HG02571 (cell line): ENCODE results near the gene SUCO.

Experiments
- ATAC-seq: cut with Tn5 transposase; IDR thresholded peaks from one replicate; pipeline ENCODE4 v1.9.1; 2021; ENCODE audit warnings: mild to moderate bottlenecking, moderate library complexity; ENCODE audit not compliant: unreplicated experiment

SUCO gene

DNA sequence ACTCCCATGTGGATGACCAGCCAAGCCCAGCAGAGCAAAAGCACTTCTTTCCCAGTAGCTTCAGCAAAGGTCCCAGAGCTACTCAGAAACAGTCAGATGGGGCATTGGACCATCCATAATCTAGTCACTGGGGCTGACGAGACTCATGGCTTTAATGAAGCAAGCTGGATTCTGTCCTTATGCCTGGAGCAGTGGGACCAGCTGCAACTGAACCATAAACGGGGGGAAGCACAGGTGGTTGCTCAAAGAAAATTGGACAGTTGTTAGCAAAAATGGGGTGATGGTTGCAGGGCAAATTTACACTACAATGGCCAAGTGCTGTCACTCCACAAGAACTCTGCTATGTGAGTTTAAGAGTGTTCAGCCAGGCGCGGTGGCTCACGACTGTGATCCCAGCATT, 108.5 kb downstream of the SUCO start:
- no peak for ATAC-seq

DNA sequence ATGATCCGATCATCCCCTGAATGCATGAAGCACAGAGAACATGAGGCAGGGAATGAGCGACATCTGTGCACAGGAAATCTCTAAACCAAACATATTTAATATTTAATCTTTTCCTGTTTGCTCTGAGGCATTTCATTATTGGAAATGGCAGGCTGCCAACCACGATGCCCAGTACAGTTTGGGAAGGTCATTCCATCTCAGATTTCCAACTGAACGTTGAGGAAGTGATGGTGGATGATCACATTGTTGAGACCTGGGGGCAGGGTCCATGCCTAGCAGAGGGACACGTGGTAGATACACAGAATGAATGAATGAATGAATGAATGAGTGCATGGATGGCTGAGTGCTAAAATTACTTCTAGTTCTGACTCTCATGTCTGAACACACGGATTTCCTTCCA, 110.0 kb downstream of the SUCO start:
- ATAC-seq = no peak

DNA sequence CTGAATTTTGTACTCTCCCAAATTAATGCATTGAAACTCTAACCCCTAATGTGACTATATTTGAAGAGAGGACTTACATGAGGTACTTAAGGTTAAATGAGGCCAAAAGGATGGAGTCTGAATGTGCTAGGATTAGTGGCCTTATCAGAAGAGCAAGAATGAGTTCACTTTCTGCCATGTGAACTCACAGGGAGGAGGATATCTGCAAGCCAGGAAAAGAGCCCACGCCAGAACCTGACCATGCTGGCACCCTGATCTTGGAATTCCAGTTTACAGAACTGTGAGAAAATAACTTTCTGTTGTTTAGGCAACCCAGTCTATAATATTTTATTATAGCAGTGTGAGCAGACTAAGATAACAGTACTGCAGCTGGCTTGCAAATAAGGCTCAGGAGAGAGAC, 113.7 kb downstream of the SUCO start:
- no peak for ATAC-seq

- no peak for ATAC-seq
Observed at GRCh38 chr1:172647110-172647564, 114.2 kb downstream of the SUCO start.

GRCh38 chr1:172647987-172648386, 115.0 kb downstream of the SUCO start:
- ATAC-seq = no peak

DNA sequence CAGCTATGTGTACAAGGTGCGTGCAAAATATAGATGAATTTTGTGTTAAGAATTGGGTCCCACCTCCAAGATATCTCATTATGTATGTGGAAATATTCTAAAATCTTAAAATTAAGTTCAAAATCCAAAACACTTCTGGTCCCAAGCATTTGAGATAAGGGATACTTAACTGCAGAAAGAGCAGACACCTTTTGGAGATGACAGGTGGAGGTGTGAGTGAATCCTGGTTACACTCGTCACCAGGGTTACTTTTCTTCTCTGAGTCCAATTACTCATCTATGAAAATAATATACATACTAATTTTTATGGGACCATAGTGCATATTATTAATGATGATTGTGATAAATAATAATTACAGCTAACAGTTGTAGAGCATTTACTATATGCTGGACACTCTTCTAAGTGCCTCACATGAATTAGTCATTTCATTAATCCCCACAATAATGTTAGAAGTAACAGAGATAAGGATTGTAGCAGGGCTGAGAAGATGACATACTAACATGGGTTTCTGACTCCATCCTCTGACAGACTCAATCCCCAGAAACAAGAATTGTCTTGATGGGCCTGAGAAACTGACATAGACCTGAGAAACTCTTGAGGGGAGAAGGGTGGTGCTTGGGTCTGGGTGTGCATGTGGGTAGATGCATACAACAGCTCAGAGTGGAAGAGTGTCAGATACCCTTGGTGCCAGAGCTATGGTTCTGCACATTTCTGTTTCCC, 117.7 kb downstream of the SUCO start:
- no peak for ATAC-seq

DNA sequence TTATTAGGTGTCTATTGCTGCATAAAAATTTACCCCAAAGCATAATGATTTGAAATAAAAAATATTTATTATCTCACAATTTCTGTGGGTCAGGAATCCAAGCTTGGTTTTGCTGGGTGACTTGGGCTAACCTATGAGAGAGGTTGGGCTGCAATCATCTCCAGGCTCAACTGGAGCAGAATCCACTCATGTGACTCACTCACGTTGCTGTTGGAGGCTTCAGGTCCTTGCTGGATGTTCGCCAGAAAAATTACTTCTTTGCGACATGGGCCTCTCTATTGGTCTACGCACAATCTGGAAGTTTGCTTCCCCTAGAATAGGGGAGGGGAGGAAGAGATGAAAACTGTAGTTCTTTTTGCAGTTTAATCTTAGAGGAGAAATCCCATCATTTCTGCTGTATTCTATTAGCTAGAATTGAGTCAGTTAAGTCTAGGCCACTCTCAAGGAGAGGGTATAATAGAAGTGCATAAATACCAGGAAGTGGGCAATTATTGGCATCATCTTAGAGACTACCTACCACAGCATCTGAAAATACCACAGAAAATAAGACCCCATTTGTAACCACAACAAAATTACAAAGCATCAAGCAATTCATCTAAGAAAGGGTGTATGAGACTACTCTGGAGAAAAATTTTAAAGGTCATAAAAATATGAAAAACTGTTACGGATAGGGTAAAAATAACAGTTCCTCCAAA, 120.2 kb downstream of the SUCO start:
- ATAC-seq = no peak

GRCh38 chr1:172654535-172654934, 121.6 kb downstream of the SUCO start:
- no peak for ATAC-seq

- no peak for ATAC-seq
Observed at GRCh38 chr1:172656576-172656975, 123.6 kb downstream of the SUCO start.

DNA sequence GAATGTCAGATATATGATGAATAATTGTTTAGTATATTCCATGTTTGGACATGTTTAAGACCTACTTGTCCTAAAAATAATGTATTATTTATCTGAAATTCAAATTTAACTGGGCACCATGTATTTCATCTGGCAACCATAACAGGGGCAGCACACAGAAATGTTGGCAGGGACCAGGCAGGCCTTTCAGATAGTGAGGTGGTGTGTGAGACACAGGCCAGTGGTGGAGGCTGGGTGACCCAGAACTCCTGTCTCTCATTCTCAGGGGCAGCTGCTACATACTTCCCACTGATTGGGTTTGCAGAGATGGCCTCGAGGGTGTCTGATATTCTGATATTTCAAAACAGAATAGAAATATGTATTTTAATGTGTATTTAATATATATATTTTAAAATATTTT, 124.6 kb downstream of the SUCO start:
- no peak for ATAC-seq

GRCh38 chr1:172658871-172659453, 126.0 kb downstream of the SUCO start, which contains the start of gene FASLG:
Gene FASLG (plus strand): TSS chr1:172659103. CDS start chr1:172659202, 99 bp downstream.
- no peak for ATAC-seq

- ATAC-seq = no peak
Observed at GRCh38 chr1:172661107-172661506, 128.2 kb downstream of the SUCO start.
